HEK293 (cell line): ENCODE data around the gene RAPGEFL1.

Experiments used
- KLF10 ChIP-seq: fragments of 450-650 bp; IDR thresholded peaks from 2 replicates; pipeline ENCODE4 v1.5.1; 2018; ENCODE audit warnings: missing biosample characterization, mild to moderate bottlenecking, missing genetic modification characterization
- ZNF776 ChIP-seq: fragments of 450-650 bp; formaldehyde crosslinking; IDR thresholded peaks from 2 replicates; pipeline ENCODE4 v1.5.0; 2017; ENCODE audit warnings: missing biosample characterization, missing genetic modification characterization, borderline replicate concordance

GRCh38 chr17:40158438-40159013 lies 18.7 kb upstream of the RAPGEFL1 start:
- TF ChIP-seq KLF10 (tag by site-specific recombination) (no peak), ZNF776 (tag by site-specific recombination) (no peak)
